ENCODE results near the gene MST1R.

The MST1R gene

GRCh38 chr3:49872801-49873281, 30.8 kb downstream of the MST1R start:
- DNase-seq, result no peak

DNA sequence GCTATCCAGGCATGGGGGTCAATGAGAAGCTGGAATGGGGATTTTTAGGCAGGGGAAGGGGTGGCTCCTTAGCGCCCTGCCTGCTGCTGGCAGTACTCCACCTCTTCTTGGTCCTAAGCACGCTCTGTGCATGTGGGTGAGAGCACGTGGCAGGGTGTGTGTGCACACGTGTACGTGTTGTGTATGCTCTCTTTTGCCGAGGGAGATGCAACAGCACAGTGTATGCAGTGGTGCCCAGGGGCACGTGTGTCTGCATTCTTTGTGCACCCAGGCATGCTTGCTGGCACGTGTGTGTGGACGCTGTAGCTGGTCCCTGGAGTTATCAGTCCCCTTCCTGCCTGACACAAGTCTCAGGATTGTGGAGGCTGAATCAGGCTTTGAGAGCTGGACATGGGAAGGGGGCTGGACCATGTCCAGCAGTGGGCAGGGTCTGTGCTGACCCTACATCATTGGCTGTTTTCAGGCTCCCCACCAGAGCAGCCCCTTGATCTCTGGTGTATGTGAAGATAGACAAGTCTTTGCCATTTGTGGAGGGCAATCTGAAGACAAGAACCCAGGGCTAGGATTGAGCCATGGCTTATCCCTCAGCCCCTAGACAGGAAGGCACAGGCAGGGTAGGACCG, 32.0 kb downstream of the MST1R start:
- no peak for DNase-seq

- DNase-seq, result peak; percentile 18
Measured at GRCh38 chr3:49869525-49870126, 34.0 kb downstream of the MST1R start, which contains the start of gene CAMKV. CAMKV (minus strand) TSS chr3:49869906; CDS start chr3:49862388, 7,518 bp downstream.

DNA sequence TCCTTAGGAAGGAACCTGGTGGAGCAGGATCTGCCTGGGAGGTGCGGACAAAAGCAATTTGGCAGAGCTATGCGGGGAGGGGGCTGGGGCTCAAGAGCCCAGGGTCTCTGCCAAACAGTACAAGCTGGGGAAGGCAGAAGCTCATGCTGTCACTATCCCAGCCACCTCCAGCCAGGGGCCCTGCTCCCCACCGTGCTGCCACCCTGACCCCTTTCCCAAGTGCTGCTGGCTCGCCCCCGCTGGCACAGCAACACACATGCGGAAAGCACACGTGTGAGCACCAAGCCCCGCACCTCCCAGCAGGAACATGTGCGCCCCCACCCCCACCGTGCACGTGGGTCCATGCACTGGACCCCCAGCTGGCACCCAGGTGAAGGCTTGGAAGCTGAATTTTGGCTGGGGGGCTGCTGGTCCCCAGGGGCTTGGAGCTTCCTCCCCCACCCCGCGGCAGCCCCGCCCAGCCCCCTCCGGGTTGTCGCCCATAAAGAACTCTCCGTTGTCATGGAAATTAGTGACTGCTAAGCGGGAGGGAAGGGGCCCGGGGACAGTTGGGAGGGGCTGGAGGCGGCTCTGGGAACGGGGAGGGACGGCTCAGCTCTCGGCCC, 34.7 kb downstream of the MST1R start:
- DNase-seq, result no peak

DNA sequence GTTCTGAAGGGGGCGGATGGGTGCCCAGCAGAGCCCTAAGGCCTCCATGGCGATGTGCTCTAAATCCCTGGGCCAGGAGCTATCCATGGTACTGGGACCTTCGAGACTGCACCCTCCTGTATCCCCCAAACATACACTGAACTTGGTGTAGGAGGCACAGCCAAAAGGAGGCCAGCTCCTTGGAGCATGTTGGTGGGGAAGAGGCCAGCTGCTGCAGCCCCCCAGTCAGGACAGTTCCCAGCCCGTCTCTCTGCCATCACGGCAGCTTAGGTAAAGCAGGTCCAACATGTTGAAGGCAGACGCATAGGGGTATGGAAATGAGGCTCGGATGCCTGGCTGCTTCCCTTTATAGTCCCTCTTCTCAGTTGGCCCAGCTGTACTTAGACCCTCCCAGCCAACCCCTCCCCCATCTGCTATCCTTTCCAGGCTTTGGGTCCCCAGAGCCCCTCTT, 35.8 kb downstream of the MST1R start:
- DNase-seq, result no peak

- DNase-seq, result no peak
Measured at GRCh38 chr3:49867400-49867799, 36.3 kb downstream of the MST1R start.

GRCh38 chr3:49865198-49865784, 38.4 kb downstream of the MST1R start:
- DNase-seq, result no peak

DNA sequence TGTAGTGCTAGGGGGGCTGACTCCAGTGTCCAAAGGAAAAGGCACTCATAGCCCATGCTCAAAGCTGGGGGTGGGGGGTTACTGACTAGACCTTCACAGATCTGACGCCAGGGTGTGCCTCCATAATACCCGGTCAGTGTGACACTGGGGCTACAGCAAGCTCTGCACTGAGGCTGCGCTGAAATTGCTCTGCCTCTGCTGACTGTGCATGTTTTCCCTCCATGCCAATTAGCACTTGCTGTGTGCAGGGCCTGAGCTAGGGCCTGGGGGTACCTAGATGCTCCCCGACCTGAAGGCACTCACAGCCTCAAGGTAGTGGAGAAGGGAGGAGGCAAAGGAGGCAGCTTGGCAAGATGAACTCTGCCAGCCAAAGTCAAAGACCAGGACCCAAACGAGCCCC, 39.2 kb downstream of the MST1R start:
- no peak for DNase-seq

GRCh38 chr3:49859576-49860305, 43.9 kb downstream of the MST1R start:
- DNase-seq, result no peak

- DNase-seq, result peak; percentile 75
Measured at GRCh38 chr3:49856181-49857005, 47.3 kb downstream of the MST1R start, which contains the start of gene TRAIP. TRAIP (minus strand) TSS chr3:49856564; CDS start chr3:49856453, 111 bp downstream.

- no peak for DNase-seq
Measured at GRCh38 chr3:49855662-49856061, 48.0 kb downstream of the MST1R start.

DNA sequence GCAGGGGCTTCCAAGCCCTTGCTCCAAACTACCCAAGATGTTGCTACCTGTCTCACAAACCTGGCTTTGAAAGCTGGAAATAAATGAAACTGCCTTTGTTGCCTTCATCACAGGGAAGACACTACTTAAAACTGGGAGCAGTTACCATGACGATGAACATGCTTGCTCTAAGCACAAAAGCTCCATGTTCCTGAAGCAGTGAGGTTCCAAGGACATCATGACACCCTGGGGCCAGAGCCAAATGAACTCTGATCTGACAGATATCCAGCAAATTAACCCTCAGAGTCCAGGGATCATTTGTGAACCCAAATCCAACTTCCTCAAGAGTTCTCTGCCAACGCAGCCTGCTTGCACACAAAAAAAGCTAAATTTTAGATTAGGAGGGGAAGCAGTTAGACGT, 58.0 kb downstream of the MST1R start:
- no peak for DNase-seq

DNA sequence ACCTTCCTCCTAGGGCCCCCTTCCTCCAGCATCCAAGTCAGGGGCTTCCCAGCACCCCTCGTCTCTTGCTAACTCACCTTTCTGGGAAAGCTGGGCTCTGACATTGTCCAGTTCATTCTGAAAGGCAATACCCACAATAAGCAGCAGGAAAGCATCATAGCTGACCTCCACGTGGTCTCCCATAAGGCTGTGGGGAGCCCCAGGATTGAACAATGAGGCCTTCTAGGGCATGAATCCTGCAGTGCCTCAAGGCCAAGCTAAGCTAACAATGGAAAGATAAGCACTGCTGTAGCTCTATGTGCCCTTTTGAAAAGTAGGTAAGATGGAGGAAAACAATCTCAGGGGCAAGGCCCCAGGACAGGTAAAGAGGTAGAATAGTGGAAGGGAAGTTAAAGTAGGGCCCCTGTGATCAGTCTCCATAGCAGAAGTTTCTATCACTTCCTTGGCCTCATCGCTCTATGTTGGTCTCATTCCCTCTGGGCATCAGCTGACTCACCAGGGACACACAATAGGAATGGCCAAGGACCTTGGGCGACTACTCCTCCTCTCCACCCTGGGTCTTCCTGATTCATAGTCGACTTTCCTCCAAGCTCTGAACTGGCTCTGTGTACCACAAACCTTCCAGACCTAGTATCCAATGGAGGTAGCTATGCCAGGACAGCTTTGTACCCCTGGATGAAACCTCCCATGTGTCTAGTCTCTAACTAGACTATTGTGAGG, 59.0 kb downstream of the MST1R start:
- DNase-seq, result no peak

DNA sequence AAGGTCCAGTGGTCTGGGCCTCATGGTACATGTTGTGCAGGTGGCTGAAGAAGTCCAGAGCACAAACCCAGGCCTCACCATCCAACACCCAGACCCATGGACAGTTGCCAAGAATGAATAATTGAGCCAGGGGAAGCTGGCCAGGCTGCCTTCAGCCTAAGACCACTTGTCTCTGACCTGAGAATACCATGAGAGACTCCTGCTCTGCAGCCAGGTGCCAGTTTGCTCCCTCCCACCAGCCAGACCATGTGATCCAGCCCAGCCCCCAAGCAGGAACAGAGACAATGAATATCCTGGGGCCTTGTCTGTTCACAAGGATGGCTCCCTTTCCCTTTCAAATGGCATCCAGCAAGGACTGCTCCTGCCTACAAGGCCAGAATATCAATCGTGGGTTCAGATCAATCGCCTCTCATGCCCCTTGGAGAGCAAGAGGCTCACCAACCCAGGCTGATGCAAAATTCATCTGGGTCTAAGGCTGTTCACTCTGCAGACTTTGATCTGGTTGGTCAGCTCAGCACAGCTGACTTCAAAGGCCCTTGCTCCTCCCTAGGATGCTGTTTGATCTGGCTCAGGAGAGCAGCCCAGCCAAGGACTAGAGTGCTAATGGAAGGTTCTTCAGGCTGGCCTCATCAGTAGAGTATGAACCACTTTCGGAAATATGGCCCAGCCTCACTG, 60.7 kb downstream of the MST1R start:
- no peak for DNase-seq

DNA sequence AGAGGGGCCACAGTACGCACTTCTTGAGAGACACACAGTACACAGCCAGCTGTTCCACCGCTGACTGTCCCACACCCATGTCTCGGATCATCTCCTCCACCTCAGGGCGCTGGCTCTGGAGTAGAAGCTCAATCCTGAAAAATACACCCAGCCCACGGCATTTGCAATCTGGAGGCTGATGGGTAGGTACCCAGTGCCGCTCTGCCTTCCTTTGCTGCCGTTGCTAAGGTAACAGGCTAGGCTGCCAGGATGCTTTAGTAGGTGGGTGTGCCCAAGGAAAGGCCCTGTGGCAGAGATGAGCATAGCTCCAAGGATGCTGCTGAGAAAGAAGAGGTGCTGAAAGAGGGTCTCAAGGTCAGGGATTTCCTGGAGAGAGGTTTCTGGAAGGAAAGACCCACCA, 61.9 kb downstream of the MST1R start:
- DNase-seq, result no peak

DNA sequence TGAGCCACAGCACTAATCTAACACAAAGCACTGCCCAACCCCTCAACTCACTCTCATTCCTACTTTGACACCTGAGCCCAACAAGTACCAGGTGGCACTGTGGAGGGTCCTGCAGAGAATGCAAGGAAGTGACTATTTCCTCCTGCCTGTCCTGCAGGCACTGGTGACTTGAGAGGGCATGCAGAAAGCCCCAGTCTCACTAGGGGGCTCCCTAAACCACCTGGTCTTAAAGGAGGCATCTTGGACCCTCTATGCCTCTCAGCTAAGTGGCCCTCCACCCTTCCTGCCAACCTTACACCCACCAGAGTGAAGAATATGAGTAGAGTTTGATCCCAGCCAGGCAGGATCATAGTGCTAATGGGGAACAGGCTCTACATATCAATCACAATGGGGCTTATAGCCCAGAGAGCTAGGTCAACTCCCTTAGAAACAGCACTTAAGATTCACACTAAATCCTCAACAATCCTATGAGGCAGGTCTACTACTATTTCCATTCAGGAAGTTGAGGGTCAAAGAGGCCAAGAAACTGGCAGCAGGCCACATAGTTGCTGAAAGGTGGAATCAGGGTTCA, 62.5 kb downstream of the MST1R start:
- peak; percentile 0 for DNase-seq

- DNase-seq, result no peak
Measured at GRCh38 chr3:49840388-49840787, 63.3 kb downstream of the MST1R start.

GRCh38 chr3:49839193-49839809, 64.4 kb downstream of the MST1R start:
- peak; percentile 9 for DNase-seq

Data from NCI-H748 treated with DMSO at 0.1 percent for 48 hours (cell line).